ENCODE measurements around the gene ABCC4.

Gene ABCC4

GRCh38 chr13:95120650-95121049 is 180.6 kb downstream of the ABCC4 start:
- DNase-seq (ENCODE audit: low read depth in 2 of 2), result no peak

DNA sequence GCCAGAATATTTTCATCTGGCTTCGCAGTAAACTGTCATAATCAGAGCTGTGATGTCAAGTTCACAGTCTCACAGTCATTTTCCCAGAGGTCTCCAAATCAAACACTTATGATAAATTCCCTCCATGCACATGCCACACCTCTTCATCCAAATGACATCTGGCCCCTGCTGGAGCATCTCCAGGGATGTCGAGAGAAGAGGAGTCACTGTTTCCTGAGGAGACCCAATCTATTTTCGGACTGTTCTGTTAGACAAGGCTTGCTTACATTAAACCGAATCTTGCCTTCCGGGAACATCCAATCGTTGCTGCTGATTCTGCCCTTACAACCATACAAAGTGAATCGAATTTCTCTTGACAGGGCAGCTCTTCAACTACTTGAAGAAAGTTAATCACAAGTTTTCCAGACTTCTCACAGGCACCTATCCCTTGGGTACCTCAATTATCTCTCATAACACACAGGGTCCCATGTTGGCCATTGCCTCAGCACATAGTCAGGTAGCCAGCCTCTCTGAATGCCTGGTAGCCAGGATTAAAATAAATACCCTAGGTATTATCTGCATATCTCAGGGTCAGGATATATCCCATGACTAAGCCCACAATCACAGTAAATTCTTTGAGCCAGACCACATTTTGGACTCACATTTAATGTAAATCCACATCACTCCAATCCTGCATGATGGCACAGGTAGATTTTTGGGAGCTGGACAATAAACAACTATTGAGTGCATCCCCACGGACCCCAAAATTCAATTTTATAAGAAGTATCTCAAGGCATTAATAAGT is 182.5 kb downstream of the ABCC4 start:
- DNase-seq (ENCODE audit: low read depth in 2 of 2), result no peak

GRCh38 chr13:95117092-95117491 is 184.2 kb downstream of the ABCC4 start:
- no peak for DNase-seq (ENCODE audit: low read depth in 2 of 2)

DNA sequence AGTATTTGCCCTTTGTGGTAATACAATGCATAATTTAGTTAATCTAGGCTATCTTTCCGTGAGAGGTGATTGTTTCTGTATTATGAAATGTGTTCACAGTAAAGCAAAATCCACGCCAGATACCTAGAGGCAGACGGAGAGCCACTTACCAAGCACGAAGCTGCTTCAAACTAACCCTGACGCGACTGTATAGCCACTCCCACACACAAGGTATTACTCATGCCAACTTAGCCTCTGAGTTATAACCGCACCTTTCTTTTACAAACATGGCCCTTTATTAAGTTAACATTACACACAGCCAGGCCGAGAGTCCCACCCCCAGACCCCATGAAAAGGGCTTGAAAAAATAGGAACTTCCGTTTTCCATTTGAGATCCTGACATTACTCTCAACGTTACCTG is 185.7 kb downstream of the ABCC4 start:
- no peak for DNase-seq (ENCODE audit: low read depth in 2 of 2)

- DNase-seq (ENCODE audit: low read depth in 2 of 2), result no peak
These were observed 187.7 kb downstream of the ABCC4 start for GRCh38 chr13:95113601-95114000.

DNA sequence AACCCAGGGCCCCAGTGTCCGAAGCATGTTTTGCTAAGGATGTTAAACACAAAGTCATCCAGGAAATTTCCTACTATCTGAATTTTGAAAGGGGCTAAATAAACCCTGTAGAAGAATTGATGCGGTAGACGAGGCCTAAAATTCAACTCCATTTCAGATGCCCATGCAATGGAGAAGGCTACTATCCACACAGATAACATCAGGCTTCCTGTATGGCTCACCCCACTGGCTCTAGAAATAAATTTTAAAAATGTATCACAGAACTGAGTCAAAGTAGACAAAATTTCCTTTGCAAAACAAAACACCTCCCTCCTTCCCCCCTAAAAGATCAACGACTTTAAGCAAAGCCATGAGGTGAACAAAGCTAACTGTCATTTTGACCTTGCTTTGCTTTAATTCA is 188.4 kb downstream of the ABCC4 start:
- DNase-seq (ENCODE audit: low read depth in 2 of 2), result no peak

- DNase-seq (ENCODE audit: low read depth in 2 of 2), result no peak
These were observed 189.6 kb downstream of the ABCC4 start for GRCh38 chr13:95111608-95112007.

GRCh38 chr13:95106562-95106961 is 194.7 kb downstream of the ABCC4 start:
- no peak for DNase-seq (ENCODE audit: low read depth in 2 of 2)

DNA sequence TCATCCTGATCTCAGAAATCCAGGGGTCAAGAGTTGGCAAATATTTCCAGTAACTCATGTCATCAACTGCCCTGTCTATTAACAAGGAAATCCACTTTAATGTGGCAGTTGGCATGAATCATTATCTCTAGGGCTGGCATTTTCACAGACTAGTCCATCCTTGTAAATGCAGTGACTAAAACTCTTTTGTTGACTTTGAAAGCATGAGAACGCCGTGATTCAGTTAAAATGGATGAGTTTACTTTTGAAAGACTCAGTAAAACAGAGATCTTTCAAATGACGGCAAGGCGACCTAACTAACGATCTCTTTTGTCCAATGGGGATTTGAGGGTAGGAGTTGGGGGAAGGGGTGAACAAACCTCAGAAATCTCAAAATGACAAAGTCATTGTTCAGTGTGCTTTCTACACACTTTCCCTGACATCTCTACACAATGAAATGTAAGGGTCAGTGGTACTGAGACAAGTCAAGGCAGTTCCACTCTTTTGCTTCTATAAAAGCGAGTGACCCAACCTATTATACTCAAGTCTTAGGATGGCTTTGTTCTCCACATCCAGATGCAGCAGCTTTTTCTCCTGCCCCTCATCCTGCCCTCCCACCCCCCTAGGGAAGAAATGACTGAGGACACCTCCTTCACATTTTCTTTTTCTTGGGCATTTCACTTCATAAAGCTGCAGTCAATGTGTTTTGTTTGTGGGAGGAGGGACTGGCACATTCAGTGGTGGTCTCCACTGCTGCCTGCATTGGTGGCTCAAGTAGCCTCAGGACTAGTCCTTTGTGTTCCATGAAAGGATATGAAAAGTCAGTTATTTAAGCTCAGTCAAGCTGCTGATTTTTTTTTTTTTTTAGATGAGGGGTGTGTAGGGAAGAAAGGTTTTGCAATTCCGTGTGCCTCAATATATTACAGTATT is 200.5 kb downstream of the ABCC4 start:
- no peak for DNase-seq (ENCODE audit: low read depth in 2 of 2)

GRCh38 chr13:95099541-95099940 is 201.7 kb downstream of the ABCC4 start:
- no peak for DNase-seq (ENCODE audit: low read depth in 2 of 2)

- no peak for DNase-seq (ENCODE audit: low read depth in 2 of 2)
These were observed 202.3 kb downstream of the ABCC4 start for GRCh38 chr13:95098916-95099315.

- no peak for DNase-seq (ENCODE audit: low read depth in 2 of 2)
These were observed 209.5 kb downstream of the ABCC4 start for GRCh38 chr13:95091755-95092154.

DNA sequence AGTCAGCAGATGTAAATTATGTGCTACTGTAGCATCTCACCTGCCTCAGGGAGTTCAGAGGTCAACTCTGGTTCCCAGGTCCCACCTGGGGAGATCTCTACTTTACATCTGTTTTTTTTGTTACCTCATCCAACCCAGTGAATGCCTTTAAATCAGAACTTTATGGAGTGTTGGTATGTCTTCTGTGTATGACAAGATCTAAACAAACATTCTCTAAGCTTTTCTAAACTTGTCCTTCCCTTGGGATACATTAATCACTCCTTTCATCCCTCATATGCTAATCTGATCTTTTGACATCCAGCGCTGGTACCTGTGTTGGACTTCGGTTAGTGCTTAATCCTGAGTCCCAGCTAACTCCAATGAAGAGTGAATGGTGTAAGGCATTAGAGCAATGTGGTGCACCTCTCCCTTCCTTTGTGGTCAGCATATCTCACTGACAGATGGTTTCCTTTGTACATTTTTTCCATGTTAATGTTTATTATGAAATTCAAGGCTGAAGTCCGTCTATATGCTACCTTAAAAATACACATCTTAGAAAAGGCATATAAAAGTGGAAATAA is 213.4 kb downstream of the ABCC4 start:
- no peak for DNase-seq (ENCODE audit: low read depth in 2 of 2)

DNA sequence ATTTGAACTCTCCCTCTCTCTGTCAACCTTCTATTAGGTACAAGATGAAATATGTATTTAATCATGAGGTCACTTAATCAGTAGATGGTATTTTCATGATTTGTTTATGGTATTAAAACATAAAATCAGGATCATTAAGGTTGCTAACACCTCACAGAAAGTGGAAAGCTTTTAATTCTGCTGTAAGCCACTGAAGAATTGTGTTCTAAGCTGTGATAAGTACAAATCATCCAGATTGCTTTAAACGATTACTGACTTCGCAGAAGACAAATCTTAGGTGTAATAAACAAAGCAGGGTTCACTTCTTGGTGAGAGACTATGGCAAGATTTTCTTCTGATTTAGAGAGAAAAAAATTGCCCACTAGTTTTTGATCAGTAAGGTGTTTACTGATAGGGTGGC is 214.5 kb downstream of the ABCC4 start:
- DNase-seq (ENCODE audit: low read depth in 2 of 2), result no peak

DNA sequence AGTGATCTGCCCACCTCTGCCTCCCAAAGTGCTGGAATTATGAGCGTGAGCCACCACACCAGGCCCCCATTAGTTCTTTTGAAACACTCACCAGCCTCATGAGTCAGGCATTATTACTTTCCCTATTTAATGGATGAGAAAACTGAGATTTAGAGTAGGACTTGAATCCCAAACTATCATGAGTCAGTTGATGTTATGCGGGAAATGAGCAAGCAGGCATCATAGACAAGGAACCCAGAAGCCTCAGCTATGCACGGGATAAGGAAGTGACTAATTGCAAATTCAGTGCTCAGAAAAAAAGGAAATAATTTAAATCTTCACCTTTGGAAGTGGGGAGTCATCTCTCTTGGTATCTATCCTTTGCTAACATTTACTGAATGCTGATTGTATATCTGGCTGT is 217.5 kb downstream of the ABCC4 start:
- DNase-seq (ENCODE audit: low read depth in 2 of 2), result no peak

DNA sequence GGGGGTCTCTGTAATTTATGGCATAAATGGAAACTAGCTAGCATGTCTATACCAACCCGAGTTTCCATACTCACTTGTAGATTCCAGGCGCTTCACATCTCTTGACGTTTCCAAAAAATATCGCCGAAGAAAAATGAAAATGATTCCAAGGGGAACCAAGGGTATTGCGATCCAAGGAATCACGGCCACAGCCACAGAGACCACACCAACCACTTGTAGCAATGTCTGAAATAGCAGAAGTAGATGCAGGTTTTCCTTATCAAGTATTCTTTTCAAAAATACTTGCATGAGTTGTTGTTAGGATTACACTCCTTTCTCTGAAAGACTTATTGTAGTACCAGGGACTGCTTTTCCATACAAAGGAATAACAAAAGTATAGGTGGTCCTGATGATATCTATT is 218.2 kb downstream of the ABCC4 start:
- DNase-seq (ENCODE audit: low read depth in 2 of 2), result no peak

GRCh38 chr13:95075506-95075905 is 225.7 kb downstream of the ABCC4 start:
- DNase-seq (ENCODE audit: low read depth in 2 of 2), result no peak

GRCh38 chr13:95074820-95075219 is 226.4 kb downstream of the ABCC4 start:
- DNase-seq (ENCODE audit: low read depth in 2 of 2), result no peak

DNA sequence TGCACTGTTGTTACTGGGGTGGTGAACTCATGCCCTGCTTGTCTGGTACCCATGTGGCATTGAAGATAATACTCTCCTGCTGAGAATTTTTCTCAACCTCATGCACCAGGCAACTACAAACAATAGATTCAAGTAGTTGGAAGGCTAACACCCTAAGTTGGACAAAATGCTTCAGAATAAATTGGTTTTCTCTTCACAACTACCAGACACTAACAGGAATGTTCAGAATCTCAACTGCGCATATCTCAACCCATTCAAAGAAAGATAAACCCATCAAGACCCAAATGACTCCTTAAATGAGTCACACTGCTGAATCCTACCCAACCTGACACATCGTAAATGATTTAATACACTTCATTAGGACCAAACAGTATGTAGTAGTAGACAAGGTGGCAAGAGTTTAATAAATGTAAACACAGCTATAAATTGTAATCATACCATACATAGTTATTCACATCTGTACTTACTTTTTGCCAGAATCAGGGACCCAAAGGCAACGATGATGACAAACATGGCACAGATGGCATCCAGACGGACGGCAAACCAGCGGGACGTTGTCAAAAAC is 227.4 kb downstream of the ABCC4 start:
- no peak for DNase-seq (ENCODE audit: low read depth in 2 of 2)

DNA sequence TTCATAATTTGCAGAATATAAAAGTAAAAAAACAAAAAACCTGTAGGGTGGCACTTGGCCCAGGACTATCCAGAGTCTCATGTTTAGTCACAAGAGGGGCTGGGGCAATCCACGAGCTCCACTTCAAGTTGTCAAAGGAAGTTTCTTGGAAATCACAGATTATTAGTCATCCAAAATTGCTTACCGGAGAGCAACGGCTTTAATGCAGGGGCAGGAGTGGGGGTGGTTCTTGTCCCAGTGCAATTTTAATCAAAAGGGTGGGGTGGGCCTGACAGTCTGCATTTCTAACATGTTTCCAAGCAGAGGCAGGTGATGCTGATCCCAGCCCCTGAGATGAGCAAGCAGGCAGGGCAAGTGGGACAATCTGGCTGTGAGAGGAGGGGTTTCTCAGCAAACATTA is 233.9 kb downstream of the ABCC4 start:
- no peak for DNase-seq (ENCODE audit: low read depth in 2 of 2)

DNA sequence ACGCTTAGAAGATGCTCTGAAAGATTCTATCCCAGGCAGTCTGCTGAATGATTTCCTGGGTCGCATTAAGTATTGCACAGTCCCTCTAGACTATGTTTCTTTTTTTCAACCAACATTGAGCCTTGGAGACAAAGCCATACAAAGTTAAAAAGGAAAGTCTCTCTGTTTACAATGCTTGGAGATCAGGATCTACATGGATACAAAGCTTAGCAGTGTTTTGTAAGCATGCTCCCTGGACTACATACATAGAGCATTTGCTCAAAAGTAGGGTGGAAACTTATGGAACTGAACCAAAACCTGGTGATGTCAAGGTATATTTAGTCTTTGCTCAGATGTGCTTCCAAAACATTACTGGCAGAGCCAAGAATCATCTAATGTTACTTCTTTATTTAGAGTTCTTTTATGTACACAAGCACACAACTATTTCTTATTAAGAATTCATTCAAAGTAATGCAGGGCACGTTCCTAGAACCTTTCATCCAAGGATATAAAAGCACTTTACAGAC is 241.2 kb downstream of the ABCC4 start:
- no peak for DNase-seq (ENCODE audit: low read depth in 2 of 2)

DNA sequence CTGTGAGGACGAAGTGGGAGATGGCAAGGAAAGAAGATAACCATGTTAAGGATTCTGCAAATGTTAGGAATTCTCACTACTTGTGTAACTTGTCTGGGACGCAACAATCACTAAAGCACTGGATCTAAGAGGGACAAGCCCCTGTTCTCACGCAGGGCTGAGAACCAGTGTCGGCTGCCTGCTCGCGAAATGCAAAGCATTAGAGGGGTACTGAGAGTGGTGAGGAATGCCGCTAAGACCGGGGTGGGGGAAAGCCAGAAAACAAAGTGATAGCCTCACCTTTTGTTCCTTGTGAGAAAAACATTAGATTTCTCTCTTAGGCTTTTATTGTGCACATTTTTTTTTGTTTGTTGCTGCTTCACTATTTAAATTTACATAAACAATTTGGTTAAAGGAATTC is 241.9 kb downstream of the ABCC4 start:
- DNase-seq (ENCODE audit: low read depth in 2 of 2), result no peak
